Transverse colon (tissue), 4 donors: Measurements from ENCODE around the gene RCHY1. TPM values are rescaled to one million over a fixed set of nuclear protein-coding genes. Genes with fewer than 3 reads are reported as not detected.

Experiments
- DNase-seq: peaks from one replicate; pipeline ENCODE4 v3.0.0-alpha.2; 2019
- H3K27ac ChIP-seq, 4 donors: fragments of 200-600 bp; sonication (generic); 2 replicates each; pipeline ENCODE4 v1.5.1; 2016 to 2018; ENCODE audit warnings: inconsistent platforms in 4 of 4
- H3K27me3 ChIP-seq: fragments of 200-600 bp; sonication (generic); 2 replicates; pipeline ENCODE4 v1.5.1; 2017; ENCODE audit warnings: inconsistent platforms
- H3K36me3 ChIP-seq, 4 donors: fragments of 200-600 bp; sonication (generic); 2 replicates each; pipeline ENCODE4 v1.5.1; 2017 to 2019; ENCODE audit warnings: inconsistent platforms in 4 of 4
- H3K4me1 ChIP-seq, 4 donors: fragments of 200-600 bp; sonication (generic); 2 replicates each; pipeline ENCODE4 v1.5.1; 2017 to 2020; ENCODE audit warnings: inconsistent platforms in 4 of 4
- H3K4me3 ChIP-seq, 4 donors: fragments of 200-600 bp; sonication (generic); 1 replicate in 1 of 4; 2 replicates in 3 of 4; pipeline versions ENCODE4 v1.5.1 to v1.6.1; 2017 to 2019; ENCODE audit warnings: inconsistent platforms in 4 of 4
- H3K9me3 ChIP-seq, 2 donors: fragments of 200-600 bp; sonication (generic); 2 replicates each; pipeline ENCODE4 v1.5.1; 2017 to 2019; ENCODE audit warnings: inconsistent platforms in 2 of 2
- EP300 ChIP-seq: sonication (generic); formaldehyde crosslinking; IDR thresholded peaks from one replicate; pipeline ENCODE4 v1.6.1; 2017; ENCODE audit warnings: antibody characterized with exemption, low read depth
- POLR2A ChIP-seq: fragments of 450-650 bp; IDR thresholded peaks from one replicate; pipeline ENCODE4 v1.6.1; 2016; ENCODE audit warnings: antibody characterized with exemption, mild to moderate bottlenecking, moderate library complexity
- POLR2AphosphoS5 ChIP-seq, 3 donors: sonication (generic); formaldehyde crosslinking; IDR thresholded peaks; one replicate each; pipeline ENCODE4 v1.6.1; 2016; ENCODE audit warnings: antibody characterized with exemption in 3 of 3
- WGBS, 2 donors: methylation state at CpG; one replicate each; pipeline ENCODE4 v1.1.5; 2018; ENCODE audit warnings: low coverage in 1 of 2; 5-methylcytosine and 5-hydroxymethylcytosine counted together
- in situ Hi-C, 4 donors: fragments of 200-750 bp; cut with MboI; loops; one replicate each; pipeline versions ENCODE4 v1.15.0 to v1.15.1; 2017; ENCODE audit warnings: low sequenced_read_pairs in 3 of 4, low pct_ligation_motif_present in 1 of 4, low pct_unique_long_range_greater_than_20kb in 1 of 4
- intact Hi-C: fragments of 100-400 bp; cut with DNase I; formaldehyde crosslinking; loops from one replicate; pipeline ENCODE4 v1.15.1; 2023; ENCODE audit warnings: low total_unique reads
- total RNA-seq, 4 donors: library from RNA; depleted of rRNA; stranded (reverse); fragments of >200 nt; gene quantifications; one replicate each; pipeline ENCODE4 v1.1.0, GENCODE V29; 2016
- TF ChIP-seq, protein P1 (sequence below), 5 experiments: fragments of 200-600 bp in 3 of 5; fragments of 450-650 bp in 2 of 5; sonication (generic) in 3 of 5; IDR thresholded peaks; 1 replicate in 2 of 5; 2 replicates in 3 of 5; pipeline ENCODE4 v1.5.1; 2016 to 2017; ENCODE audit warnings: antibody characterized with exemption in 5 of 5, inconsistent platforms in 3 of 5, mild to moderate bottlenecking in 2 of 5, moderate library complexity in 1 of 5

The RCHY1 gene
- total RNA-seq, 4 donors from 2014 or later = 5.2 to 34.8 (median 22.4) TPM

DNA sequence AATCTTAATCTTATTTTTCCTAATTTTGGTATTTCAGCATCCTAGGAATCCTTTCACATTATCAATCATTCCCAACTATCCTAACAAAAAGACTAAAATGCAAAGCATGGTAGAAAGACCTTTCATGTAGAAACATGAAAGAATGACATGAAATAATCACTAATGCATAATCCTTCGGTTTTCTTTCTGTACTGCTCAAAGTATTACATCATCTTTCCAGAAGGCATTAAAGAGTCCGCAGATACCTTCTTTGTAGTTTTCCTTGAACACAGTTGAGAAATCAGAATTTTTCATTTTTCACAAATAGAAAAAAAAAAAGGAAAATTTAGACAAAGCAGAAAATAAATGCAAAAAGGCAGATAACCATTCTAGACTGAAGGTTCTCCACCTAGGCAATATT is 11.5 kb downstream of the RCHY1 start:
- Histone ChIP-seq H3K9me3 (peaks cover 3% of the 10 kb centered on the region in 2 donors), H3K27ac (no peak overlapping the region), H3K4me1 (peaks cover 0 to 9% (median 2%) of the 10 kb centered on the region in 4 donors), H3K27me3 (no peaks in the 10 kb centered on the region), H3K4me3 (no peak overlapping the region), H3K36me3 (peaks cover 0 to 37% (median 6%) of the 10 kb centered on the region in 4 donors)
- no peak for DNase-seq
- intact Hi-C loops (no loop called here), in situ Hi-C loops (no loop called here)
- TF ChIP-seq, protein P1, sequence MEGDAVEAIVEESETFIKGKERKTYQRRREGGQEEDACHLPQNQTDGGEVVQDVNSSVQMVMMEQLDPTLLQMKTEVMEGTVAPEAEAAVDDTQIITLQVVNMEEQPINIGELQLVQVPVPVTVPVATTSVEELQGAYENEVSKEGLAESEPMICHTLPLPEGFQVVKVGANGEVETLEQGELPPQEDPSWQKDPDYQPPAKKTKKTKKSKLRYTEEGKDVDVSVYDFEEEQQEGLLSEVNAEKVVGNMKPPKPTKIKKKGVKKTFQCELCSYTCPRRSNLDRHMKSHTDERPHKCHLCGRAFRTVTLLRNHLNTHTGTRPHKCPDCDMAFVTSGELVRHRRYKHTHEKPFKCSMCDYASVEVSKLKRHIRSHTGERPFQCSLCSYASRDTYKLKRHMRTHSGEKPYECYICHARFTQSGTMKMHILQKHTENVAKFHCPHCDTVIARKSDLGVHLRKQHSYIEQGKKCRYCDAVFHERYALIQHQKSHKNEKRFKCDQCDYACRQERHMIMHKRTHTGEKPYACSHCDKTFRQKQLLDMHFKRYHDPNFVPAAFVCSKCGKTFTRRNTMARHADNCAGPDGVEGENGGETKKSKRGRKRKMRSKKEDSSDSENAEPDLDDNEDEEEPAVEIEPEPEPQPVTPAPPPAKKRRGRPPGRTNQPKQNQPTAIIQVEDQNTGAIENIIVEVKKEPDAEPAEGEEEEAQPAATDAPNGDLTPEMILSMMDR (IDR thresholded peaks at IDR 0.05) = no peak
- no peak for TF ChIP-seq POLR2AphosphoS5 (IDR thresholded peaks at IDR 0.05)
- no peak for TF ChIP-seq EP300
- TF ChIP-seq POLR2A = no peak
- WGBS, 2 donors = 92 to 100% methylated on average over 2 of the region's 2 CpGs

DNA sequence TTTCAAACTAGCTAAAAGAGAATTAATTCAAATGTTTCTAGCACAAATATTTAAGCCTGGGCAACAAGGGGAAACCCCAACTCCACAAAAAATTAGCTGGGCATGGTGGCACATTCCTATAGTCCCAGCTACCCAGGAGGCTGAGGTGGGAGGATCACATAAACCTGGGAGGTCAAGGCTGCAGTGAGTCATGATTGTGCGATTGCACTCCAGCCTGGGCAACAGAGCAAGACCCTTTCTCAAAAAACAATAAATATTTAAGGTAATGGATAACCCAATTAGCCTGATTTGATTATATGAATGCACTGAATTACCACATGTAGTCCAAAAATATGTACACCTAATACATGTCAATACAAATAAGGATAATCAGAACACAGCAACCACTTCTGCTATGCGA is 14.3 kb downstream of the RCHY1 start:
- H3K27ac ChIP-seq = no peak overlapping the region
- intact Hi-C loops = no loop called here
- no peak overlapping the region for H3K4me3 ChIP-seq
- WGBS, 2 donors = 97 to 100% methylated on average over 1 to 2 of the region's 2 CpGs
- in situ Hi-C loops = no loop called here
- H3K4me1 ChIP-seq = peaks cover 0 to 19% (median 1%) of the 10 kb centered on the region in 4 donors
- H3K27me3 ChIP-seq = no peaks in the 10 kb centered on the region
- DNase-seq = no peak
- H3K9me3 ChIP-seq = peaks cover 3% of the 10 kb centered on the region in 2 donors
- TF ChIP-seq EP300 (no peak), POLR2AphosphoS5 (IDR thresholded peaks at IDR 0.05) (no peak), POLR2A (no peak)
- TF ChIP-seq, protein P1 (IDR thresholded peaks at IDR 0.05) = no peak
- H3K36me3 ChIP-seq = peaks cover 0 to 20% (median 5%) of the 10 kb centered on the region in 4 donors

DNA sequence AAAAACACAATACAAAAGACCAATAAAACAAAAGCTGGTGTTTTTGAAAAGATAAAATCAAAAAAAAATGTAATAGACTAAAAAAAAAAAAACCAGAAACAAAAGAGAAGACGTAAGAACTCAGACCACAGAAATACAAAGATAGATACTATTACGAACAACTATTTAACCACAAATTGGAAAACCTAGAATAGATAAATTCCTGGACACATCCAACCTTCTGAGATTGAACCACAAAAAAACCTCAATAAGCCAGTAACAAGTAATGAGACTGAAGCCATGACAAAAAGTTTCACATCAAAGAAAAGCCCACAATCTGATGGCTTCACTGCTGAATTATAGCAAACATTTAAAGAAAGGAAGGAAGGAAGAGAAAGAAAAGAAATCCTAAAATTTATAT is 16.2 kb downstream of the RCHY1 start:
- in situ Hi-C loops (no loop called here), intact Hi-C loops (no loop called here)
- WGBS, 2 donors = 83 to 88% methylated on average over 2 of the region's 2 CpGs
- peaks cover 0 to 25% (median 1%) of the 10 kb centered on the region in 4 donors for H3K4me1 ChIP-seq
- no peak for TF ChIP-seq POLR2AphosphoS5 (IDR thresholded peaks at IDR 0.05)
- TF ChIP-seq POLR2A = no peak
- TF ChIP-seq, protein P1 (IDR thresholded peaks at IDR 0.05) = no peak
- no peak for TF ChIP-seq EP300
- H3K4me3 ChIP-seq = no peak overlapping the region
- no peak for DNase-seq
- H3K27ac ChIP-seq = no peak overlapping the region
- H3K36me3 ChIP-seq = peaks cover 0 to 20% (median 5%) of the 10 kb centered on the region in 4 donors
- no peaks in the 10 kb centered on the region for H3K27me3 ChIP-seq
- peaks cover 3% of the 10 kb centered on the region in 2 donors for H3K9me3 ChIP-seq

DNA sequence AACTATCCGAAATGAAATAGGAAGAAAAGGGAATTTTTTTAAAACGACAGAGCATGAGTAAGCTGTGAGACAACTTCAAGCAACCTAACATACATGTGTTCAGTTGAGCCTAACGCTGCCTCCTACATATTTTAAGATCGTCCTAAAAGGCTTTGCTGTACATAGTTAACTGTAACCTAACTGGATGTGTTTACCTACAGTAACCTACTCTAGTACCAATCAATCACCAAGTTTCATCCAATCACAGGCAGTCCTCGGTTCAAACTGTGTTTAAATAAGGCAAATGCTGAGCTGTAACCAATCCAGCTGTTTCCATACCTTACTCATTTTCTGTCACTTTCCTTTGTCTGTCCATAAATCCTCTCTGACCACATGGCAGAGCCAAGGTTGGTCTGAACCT is 17.1 kb downstream of the RCHY1 start:
- no peaks in the 10 kb centered on the region for H3K27me3 ChIP-seq
- DNase-seq = no peak
- intact Hi-C loops (no loop called here), in situ Hi-C loops (no loop called here)
- peaks cover 3% of the 10 kb centered on the region in 2 donors for H3K9me3 ChIP-seq
- H3K27ac ChIP-seq = no peak overlapping the region
- H3K4me3 ChIP-seq = no peak overlapping the region
- peaks cover 0 to 13% (median 2%) of the 10 kb centered on the region in 4 donors for H3K36me3 ChIP-seq
- 77 to 79% methylated on average over 5 of the region's 5 CpGs for WGBS, 2 donors
- TF ChIP-seq POLR2AphosphoS5 (IDR thresholded peaks at IDR 0.05) (no peak), POLR2A (no peak)
- peaks cover 0 to 25% (median 1%) of the 10 kb centered on the region in 4 donors for H3K4me1 ChIP-seq

DNA sequence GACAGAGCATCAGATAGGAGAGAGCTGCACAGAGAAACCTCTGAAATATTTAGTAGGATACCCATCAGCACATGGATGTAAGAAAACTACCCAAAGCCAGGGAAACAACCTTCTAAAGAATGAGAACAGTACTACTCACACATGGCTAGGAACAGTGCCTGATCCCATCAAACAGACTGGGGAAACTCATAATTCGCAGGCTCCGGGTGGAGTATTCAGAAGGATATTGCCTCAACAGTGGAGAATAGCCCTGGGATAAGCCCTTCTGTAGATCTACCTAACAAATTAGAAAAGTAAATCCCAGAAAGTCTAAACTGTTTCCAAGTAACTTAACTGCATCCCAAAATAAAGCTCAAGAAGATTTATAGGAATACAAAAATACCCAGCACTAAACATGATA is 17.8 kb downstream of the RCHY1 start:
- TF ChIP-seq POLR2AphosphoS5 (IDR thresholded peaks at IDR 0.05) = no peak
- no peak for TF ChIP-seq EP300
- TF ChIP-seq, protein P1 (IDR thresholded peaks at IDR 0.05) = no peak
- TF ChIP-seq POLR2A = no peak
- WGBS, 2 donors = 84 to 100% methylated on average over 2 of the region's 2 CpGs
- peaks cover 0 to 25% (median 1%) of the 10 kb centered on the region in 4 donors for H3K4me1 ChIP-seq
- intact Hi-C loops (no loop called here), in situ Hi-C loops (no loop called here)
- no peak for DNase-seq
- H3K9me3 ChIP-seq = peaks cover 3% of the 10 kb centered on the region in 2 donors
- no peak overlapping the region for H3K4me3 ChIP-seq
- peaks cover 0 to 18% (median 0%) of the 10 kb centered on the region in 4 donors for H3K36me3 ChIP-seq
- no peaks in the 10 kb centered on the region for H3K27me3 ChIP-seq
- H3K27ac ChIP-seq = peak overlapping the region in 1 of 4 donors; percentile 28
